Heart left ventricle (tissue), 13 donors: ENCODE results near the gene GAPDH.

ENCODE experiments used
- CTCF ChIP-seq, 12 donors: fragments of 200-600 bp; sonication (generic) in 4 of 12; IDR thresholded peaks; one replicate each; pipeline versions ENCODE4 v1.5.0 to v1.8.0; 2018 to 2022; ENCODE audit warnings: antibody characterized with exemption in 12 of 12, mild to moderate bottlenecking in 5 of 12
- POLR2A ChIP-seq, 2 donors: fragments of 450-650 bp; IDR thresholded peaks; one replicate each; pipeline ENCODE4 v1.6.1; 2017; ENCODE audit warnings: antibody characterized with exemption in 2 of 2, mild to moderate bottlenecking in 2 of 2, moderate library complexity in 2 of 2
- donor health status: ischemic (EF 13 %, LVEDD 7.1; RV severe dilation, severe dysfunction).
- donor health status: DM: no; HTN: yes; CAD: no.
- donor health status: DM: no; HTN: no; CAD: no.
- donor health status: ischemic (EF 25% LVEDD 6.9; RV normal size, moderate dysfunction).
- donor health status: ischemic (EF 25% LVEDD 5.7; RV mildly dilated, moderate dysfunction).
- donor health status: ischemic (EF 35%, LVEDD 5.7; RV mildly dilated, moderate dysfunction).
- donor health status: nonischemic (EF 11% LVEDD 7.7; RV severe dilation, severe dysfunction).
- donor health status: DM: yes; HTN: yes; CAD: no.
- donor health status: PGD.
- donor health status: ischemic (EF 29% LVEDD 5.4; RV normal size, mild dysfunction).
- donor health status: nonischemic (EF 23%, LVEDD 6.1; RV moderate dilation, normal function).

DNA sequence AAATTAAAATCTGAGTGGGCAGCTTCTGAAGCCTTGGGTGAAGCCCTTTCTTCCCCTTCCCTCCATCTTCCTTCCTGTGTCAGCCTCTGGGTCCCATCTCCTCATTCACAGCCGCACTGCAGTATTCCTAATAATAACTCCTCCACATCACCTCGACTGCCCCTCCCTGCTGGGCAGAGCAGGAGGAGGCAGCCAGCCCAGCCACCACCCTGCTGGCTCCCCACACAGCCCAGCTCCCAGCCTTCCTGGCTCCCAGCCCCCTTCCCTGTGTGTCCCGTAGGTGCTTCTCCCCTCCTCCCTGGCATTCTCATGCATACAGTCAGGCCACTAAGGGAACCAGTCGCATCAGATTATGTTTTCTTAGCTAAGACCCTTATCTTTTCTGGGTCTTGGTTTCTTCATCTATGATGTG lies 17.8 kb downstream of the GAPDH start:
- TF ChIP-seq CTCF (IDR thresholded peaks at IDR 0.05) (no peak), POLR2A (IDR thresholded peaks at IDR 0.05) (no peak)
